Activated T-helper 1 cell treated with Interleukin-2 at 50 U/mL for 16 hours (primary cell): ENCODE data around the gene HSDL2.
"Not testable (repeated sequence)": the region's sequence is repeated elsewhere in the genome, so short reads cannot be mapped to it uniquely, and the experiment has no call there.

Experiments used
- DNase-seq: peaks from one replicate; pipeline ENCODE4 v3.0.0-alpha.2; 2020; ENCODE audit warnings: low read depth

HSDL2 gene

GRCh38 chr9:112396872-112397271 lies 17.0 kb downstream of the HSDL2 start:
- DNase-seq = no peak

GRCh38 chr9:112401175-112401815 lies 21.4 kb downstream of the HSDL2 start:
- DNase-seq = no peak

GRCh38 chr9:112403614-112404201 lies 23.8 kb downstream of the HSDL2 start:
- no peak for DNase-seq

GRCh38 chr9:112404508-112404932 lies 24.6 kb downstream of the HSDL2 start:
- no peak for DNase-seq

GRCh38 chr9:112408275-112408674 lies 28.4 kb downstream of the HSDL2 start:
- DNase-seq = no peak

GRCh38 chr9:112408819-112409218 lies 28.9 kb downstream of the HSDL2 start:
- no peak for DNase-seq

- DNase-seq = no peak
Observed at GRCh38 chr9:112409758-112410157, 29.9 kb downstream of the HSDL2 start.

- DNase-seq = no peak
Observed at GRCh38 chr9:112411626-112412027, 31.7 kb downstream of the HSDL2 start.

GRCh38 chr9:112413728-112414127 lies 33.8 kb downstream of the HSDL2 start:
- not testable (repeated sequence) for DNase-seq

- DNase-seq = no peak
Observed at GRCh38 chr9:112420208-112420607, 40.3 kb downstream of the HSDL2 start.

- no peak for DNase-seq
Observed at GRCh38 chr9:112421771-112422222, 41.9 kb downstream of the HSDL2 start.

GRCh38 chr9:112422417-112423148 lies 42.7 kb downstream of the HSDL2 start:
- no peak for DNase-seq

GRCh38 chr9:112430006-112430522 lies 50.2 kb downstream of the HSDL2 start:
- no peak for DNase-seq

- DNase-seq = no peak
Observed at GRCh38 chr9:112433499-112434392, 53.8 kb downstream of the HSDL2 start.

GRCh38 chr9:112434487-112434886 lies 54.6 kb downstream of the HSDL2 start:
- DNase-seq = no peak

- no peak for DNase-seq
Observed at GRCh38 chr9:112437406-112437805, 57.5 kb downstream of the HSDL2 start.

GRCh38 chr9:112439171-112439570 lies 59.3 kb downstream of the HSDL2 start:
- no peak for DNase-seq

GRCh38 chr9:112439825-112440224 lies 59.9 kb downstream of the HSDL2 start:
- DNase-seq = no peak

GRCh38 chr9:112443200-112443599 lies 63.3 kb downstream of the HSDL2 start:
- no peak for DNase-seq

GRCh38 chr9:112443636-112444035 lies 63.7 kb downstream of the HSDL2 start:
- no peak for DNase-seq

GRCh38 chr9:112445196-112445595 lies 65.3 kb downstream of the HSDL2 start:
- DNase-seq = no peak

GRCh38 chr9:112446080-112446479 lies 66.2 kb downstream of the HSDL2 start:
- DNase-seq = no peak
